Neural cell (in vitro differentiated cells): Measurements from ENCODE around the gene CYP20A1.

Source experiments
- CTCF ChIP-seq: fragments of 450-650 bp; IDR thresholded peaks from 2 replicates; pipeline ENCODE4 v1.5.1; 2014; ENCODE audit warnings: antibody characterized with exemption, mild to moderate bottlenecking, moderate library complexity; ENCODE audit not compliant: poor library complexity, severe bottlenecking
- EZH2 ChIP-seq: fragments of 200-600, 300-800 bp; shearing (Covaris generic), sonication (generic); IDR thresholded peaks from 2 replicates; pipeline ENCODE4 v1.6.1; 2014; ENCODE audit warnings: antibody characterized with exemption, low read length, borderline replicate concordance, mild to moderate bottlenecking; ENCODE audit not compliant: insufficient read depth, poor library complexity, severe bottlenecking
- MXI1 ChIP-seq: fragments of 450-650 bp; conservative IDR thresholded peaks from 2 replicates; pipeline ENCODE4 v1.6.1; 2014; ENCODE audit warnings: antibody characterized with exemption, mild to moderate bottlenecking; ENCODE audit not compliant: poor library complexity, severe bottlenecking
- POLR2AphosphoS5 ChIP-seq: IDR thresholded peaks from 2 replicates; pipeline ENCODE4 v1.6.1; 2012
- TAF1 ChIP-seq: IDR thresholded peaks from 2 replicates; pipeline ENCODE4 v1.6.1; 2012; ENCODE audit warnings: low read depth

GRCh38 chr2:203338322-203338721, 99.5 kb downstream of the CYP20A1 start:
- TF ChIP-seq POLR2AphosphoS5 (no peak), EZH2 (no peak), CTCF (no peak), TAF1 (no peak), MXI1 (no peak)
